Epithelial cell of esophagus (primary cell): ENCODE results near the gene CCDC175.

Experiments used
- DNase-seq: peaks from one replicate; pipeline ENCODE4 v3.0.0; 2010; ENCODE audit warnings: low read depth
- H3K4me3 ChIP-seq: 2 replicates; pipeline ENCODE4 v1.5.1; 2011; ENCODE audit warnings: mild to moderate bottlenecking, low read length, control low read depth
- TF ChIP-seq, protein P1 (sequence below): IDR thresholded peaks from 2 replicates; pipeline ENCODE4 v1.5.1; 2011; ENCODE audit warnings: low read depth, mild to moderate bottlenecking, low read length, control low read depth, inconsistent platforms; ENCODE audit not compliant: insufficient read depth; ENCODE audit errors: missing control alignments

CCDC175 gene

DNA sequence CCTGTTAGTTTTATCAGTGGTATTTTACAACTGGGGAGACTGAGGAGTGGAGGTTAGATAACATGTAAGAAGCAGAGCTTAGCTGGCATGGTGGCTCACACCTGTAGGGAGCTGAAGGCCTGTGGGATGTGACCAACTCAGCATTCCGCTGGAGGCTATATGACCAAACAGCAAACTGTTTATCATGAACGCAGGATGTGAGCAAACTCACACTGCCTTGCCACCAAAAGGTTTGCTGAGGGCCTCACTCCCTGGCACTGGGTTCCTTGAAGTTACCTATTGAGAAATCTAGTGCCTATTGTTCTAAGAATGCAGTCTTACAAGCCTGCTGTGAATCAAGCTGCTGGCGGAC, 68.9 kb downstream of the CCDC175 start:
- no peak overlapping the region for H3K4me3 ChIP-seq
- peak; percentile 90 for DNase-seq
- TF ChIP-seq, protein P1, sequence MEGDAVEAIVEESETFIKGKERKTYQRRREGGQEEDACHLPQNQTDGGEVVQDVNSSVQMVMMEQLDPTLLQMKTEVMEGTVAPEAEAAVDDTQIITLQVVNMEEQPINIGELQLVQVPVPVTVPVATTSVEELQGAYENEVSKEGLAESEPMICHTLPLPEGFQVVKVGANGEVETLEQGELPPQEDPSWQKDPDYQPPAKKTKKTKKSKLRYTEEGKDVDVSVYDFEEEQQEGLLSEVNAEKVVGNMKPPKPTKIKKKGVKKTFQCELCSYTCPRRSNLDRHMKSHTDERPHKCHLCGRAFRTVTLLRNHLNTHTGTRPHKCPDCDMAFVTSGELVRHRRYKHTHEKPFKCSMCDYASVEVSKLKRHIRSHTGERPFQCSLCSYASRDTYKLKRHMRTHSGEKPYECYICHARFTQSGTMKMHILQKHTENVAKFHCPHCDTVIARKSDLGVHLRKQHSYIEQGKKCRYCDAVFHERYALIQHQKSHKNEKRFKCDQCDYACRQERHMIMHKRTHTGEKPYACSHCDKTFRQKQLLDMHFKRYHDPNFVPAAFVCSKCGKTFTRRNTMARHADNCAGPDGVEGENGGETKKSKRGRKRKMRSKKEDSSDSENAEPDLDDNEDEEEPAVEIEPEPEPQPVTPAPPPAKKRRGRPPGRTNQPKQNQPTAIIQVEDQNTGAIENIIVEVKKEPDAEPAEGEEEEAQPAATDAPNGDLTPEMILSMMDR = no peak

DNA sequence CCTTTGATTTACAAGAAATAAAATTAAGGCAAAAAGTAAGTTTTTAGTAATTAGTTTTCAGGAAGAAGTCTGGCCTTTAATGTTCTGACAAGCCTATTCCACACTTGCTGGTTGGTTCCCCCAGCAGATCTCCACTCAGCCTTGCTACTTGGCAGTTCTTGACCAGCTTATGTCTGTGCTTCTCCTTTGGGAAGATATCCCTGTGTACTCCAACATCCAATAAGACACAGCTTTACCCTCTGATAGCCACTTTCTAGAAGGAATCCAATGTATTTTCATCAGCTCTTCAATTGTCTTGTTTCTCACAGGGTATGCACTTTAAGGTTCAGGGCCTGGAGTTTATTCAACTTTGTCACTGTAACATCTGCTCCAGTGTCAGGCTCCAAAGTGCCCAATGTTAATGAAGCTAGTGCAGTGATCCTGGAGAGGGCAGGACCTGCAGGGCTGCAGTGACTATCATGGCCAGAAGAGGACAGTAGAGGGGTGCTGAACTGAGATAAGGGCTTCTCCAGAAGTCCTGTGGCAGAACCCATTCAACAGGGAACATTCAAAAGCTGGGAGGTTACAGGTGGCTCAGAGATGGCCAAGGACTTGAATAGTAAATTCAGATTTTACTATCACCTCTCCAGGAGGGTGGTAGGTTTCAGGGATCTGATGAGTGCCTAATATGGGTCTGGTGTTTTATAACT, 69.4 kb downstream of the CCDC175 start:
- DNase-seq = peak; percentile 69
- TF ChIP-seq, protein P1 = peak; percentile 99
- H3K4me3 ChIP-seq = no peak overlapping the region

DNA sequence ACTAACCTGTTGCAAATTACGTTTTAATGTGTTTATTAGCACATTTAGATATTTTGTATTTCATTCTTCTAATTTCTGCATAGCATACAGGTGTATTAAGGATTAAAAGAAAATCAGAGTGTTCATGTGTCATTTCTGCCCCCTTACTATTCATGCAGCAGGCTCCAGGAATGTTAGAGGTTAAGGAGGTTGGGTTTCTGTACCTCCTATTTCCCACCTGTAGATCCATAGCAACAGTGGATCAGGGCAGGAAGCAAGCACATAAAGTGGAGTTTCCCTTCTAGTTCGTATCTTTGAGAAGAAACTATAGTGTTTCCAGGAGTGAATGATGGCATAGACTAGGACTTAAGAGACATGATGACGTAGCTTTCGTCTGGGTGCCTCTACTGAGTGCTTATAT, 73.4 kb downstream of the CCDC175 start:
- H3K4me3 ChIP-seq = no peak overlapping the region
- no peak for DNase-seq
- TF ChIP-seq, protein P1 = no peak

DNA sequence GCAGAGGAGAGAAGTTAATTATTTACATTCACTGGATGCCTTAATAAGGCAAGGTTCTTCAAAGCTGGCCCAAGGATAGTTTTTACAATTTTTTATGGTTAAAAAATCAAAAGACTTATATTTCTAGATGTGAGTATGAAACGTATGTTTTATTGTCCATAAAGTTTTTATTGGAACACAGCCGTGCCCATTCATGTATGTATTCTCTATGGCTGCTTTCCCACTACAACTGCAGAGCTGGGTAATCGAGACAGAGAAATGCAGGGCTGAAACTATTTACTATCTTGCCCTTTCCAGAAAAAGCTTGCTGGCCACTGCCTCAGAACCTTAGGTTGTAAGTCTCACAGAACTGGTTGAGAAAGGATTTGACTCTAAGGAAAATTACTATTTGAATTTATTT, 75.9 kb downstream of the CCDC175 start:
- H3K4me3 ChIP-seq = no peak overlapping the region
- TF ChIP-seq, protein P1 = no peak
- DNase-seq = no peak

DNA sequence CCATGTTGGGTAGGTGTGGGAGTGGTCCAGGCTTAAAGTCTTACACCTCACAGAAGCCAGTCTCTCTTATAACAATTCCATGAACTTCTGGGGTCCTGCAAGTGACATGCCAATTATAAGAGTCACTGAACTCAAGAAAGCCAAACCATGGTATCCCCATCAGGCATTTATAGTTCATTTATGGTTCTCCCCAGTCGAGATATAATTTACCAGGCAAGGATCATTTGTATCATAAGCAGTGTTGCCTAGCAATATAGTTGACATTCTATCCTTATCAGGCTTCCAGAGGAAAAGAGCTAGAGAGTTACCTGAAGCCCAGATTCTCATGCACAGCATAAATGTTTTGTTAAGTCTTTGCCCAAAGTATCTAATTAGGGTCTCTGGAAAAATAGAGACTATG, 84.2 kb downstream of the CCDC175 start:
- no peak for DNase-seq
- TF ChIP-seq, protein P1 = no peak
- no peak overlapping the region for H3K4me3 ChIP-seq

DNA sequence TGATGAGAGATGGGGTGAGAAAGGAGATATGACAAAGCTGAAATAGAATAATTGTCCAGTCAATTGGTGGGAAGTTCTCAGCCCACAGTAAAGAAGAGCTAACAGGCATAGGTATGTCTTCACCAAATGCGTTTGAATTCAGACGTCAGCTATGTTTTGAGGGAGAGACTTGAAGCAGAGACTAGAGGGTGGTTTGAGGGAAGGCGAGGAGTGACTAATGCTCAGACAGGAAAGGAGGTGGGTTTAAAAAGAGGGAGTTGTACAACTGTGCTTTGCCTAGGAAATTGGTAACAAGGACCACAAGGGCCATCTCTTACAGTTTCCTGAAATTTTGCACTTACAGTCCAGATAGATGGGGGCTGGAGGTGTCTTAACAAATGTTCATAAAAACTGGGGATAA, 85.9 kb downstream of the CCDC175 start:
- TF ChIP-seq, protein P1 = no peak
- no peak overlapping the region for H3K4me3 ChIP-seq
- DNase-seq = no peak

DNA sequence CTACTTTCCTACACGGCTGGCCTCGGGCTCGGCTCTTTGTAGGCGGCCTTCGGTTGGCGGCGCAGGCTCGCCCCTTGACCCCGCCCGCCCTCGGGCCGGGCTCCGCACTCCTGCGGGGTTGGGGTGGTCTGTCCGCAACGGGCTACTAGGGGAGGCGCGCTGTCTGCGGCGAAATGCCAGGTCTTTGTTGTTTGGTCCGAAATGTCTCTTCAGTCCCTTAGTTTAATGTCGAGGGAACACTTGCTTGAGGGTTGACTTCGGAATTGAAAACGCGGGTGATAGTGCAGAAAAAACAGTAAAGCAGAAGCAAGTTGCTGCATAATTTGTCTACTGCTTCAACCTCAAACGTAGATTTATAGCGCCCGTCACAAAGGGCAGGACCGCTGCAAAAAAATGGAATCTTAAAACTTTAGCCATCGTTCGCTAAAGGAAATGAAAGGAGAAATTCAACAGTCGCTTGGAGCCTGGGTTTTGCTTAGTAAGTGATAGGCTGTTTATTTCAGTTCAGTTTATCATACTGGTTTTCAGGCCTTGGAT, 91.9 kb downstream of the CCDC175 start:
- TF ChIP-seq, protein P1 = no peak
- peak overlapping the region; percentile 64 for H3K4me3 ChIP-seq
- DNase-seq = no peak
